ENCODE results near the gene PDK1. TPM values are rescaled to one million over a fixed set of nuclear protein-coding genes. Genes with fewer than 3 reads are reported as not detected.
"Not testable (repeated sequence)": the region's sequence is repeated elsewhere in the genome, so short reads cannot be mapped to it uniquely, and the experiment has no call there.

PDK1 gene
- total RNA-seq, 1 donor: 16.4 TPM

- no peak for DNase-seq (ENCODE audit: low read depth)
- no peak overlapping the region for H3K4me3 ChIP-seq (ENCODE audit: low read depth, low read length)
- TF ChIP-seq CTCF (IDR thresholded peaks at IDR 0.05; ENCODE audit: insufficient read depth, low read length): no peak
These were observed 22.2 kb downstream of the PDK1 start for GRCh38 chr2:172578054-172578453.

GRCh38 chr2:172578860-172579512 is 23.1 kb downstream of the PDK1 start:
- no peak for TF ChIP-seq CTCF (IDR thresholded peaks at IDR 0.05; ENCODE audit: insufficient read depth, low read length)
- no peak for DNase-seq (ENCODE audit: low read depth)
- H3K4me3 ChIP-seq (ENCODE audit: low read depth, low read length): no peak overlapping the region

- TF ChIP-seq CTCF (IDR thresholded peaks at IDR 0.05; ENCODE audit: insufficient read depth, low read length): no peak
- DNase-seq (ENCODE audit: low read depth): no peak
- H3K4me3 ChIP-seq (ENCODE audit: low read depth, low read length): no peak overlapping the region
These were observed 24.7 kb downstream of the PDK1 start for GRCh38 chr2:172580544-172580943.

GRCh38 chr2:172582656-172583055 is 26.8 kb downstream of the PDK1 start:
- DNase-seq (ENCODE audit: low read depth): no peak
- no peak for TF ChIP-seq CTCF (IDR thresholded peaks at IDR 0.05; ENCODE audit: insufficient read depth, low read length)
- H3K4me3 ChIP-seq (ENCODE audit: low read depth, low read length): no peak overlapping the region

GRCh38 chr2:172586245-172586891 is 30.5 kb downstream of the PDK1 start:
- H3K4me3 ChIP-seq (ENCODE audit: low read depth, low read length): no peak overlapping the region
- no peak for DNase-seq (ENCODE audit: low read depth)
- TF ChIP-seq CTCF (IDR thresholded peaks at IDR 0.05; ENCODE audit: insufficient read depth, low read length): no peak

- not testable (repeated sequence) for DNase-seq (ENCODE audit: low read depth)
These were observed 31.3 kb downstream of the PDK1 start for GRCh38 chr2:172587231-172587630.

GRCh38 chr2:172588931-172589330 is 33.0 kb downstream of the PDK1 start:
- TF ChIP-seq CTCF (IDR thresholded peaks at IDR 0.05; ENCODE audit: insufficient read depth, low read length): no peak
- H3K4me3 ChIP-seq (ENCODE audit: low read depth, low read length): no peak overlapping the region
- DNase-seq (ENCODE audit: low read depth): no peak

More at GRCh38 chr2:172587231-172587630, 31.3 kb downstream of the PDK1 start:
- H3K4me3 ChIP-seq (ENCODE audit: low read depth, low read length): not testable (repeated sequence)

GRCh38 chr2:172591386-172591785 is 35.5 kb downstream of the PDK1 start:
- DNase-seq (ENCODE audit: low read depth); H3K4me3 ChIP-seq (ENCODE audit: low read depth, low read length): not testable (repeated sequence)

GRCh38 chr2:172592190-172592589 is 36.3 kb downstream of the PDK1 start:
- DNase-seq (ENCODE audit: low read depth); H3K4me3 ChIP-seq (ENCODE audit: low read depth, low read length): not testable (repeated sequence)

Measured in fibroblast of the aortic adventitia (primary cell).